ENCODE measurements around the gene PPP2R5C. TPM values are rescaled to one million over a fixed set of nuclear protein-coding genes. Genes with fewer than 3 reads are reported as not detected.

Gene PPP2R5C
- total RNA-seq, 2 experiments from 2014 or later = 252 to 268 TPM

GRCh38 chr14:101882141-101882935 lies 120.8 kb downstream of the PPP2R5C start:
- no peaks in the 10 kb centered on the region for H3K27me3 Mint-ChIP-seq
- intact Hi-C loops (cut with micrococcal nuclease) = no loop called here
- CTCF ChIA-PET = no interaction called here

GRCh38 chr14:101884089-101884933 lies 122.8 kb downstream of the PPP2R5C start:
- Mint-ChIP-seq H3K4me1 (ENCODE audit: low read depth) (peaks cover 26% of the 10 kb centered on the region), H3K9me3 (no peaks in the 10 kb centered on the region), H3K36me3 (peaks cover 46% of the 10 kb centered on the region), H3K27me3 (no peaks in the 10 kb centered on the region), H3K4me3 (no peak overlapping the region), H3K27ac (peak overlapping the region; percentile 64)
- ChIA-PET CTCF (no interaction called here), POLR2A (interaction anchor here (1.5 kb wide), 1 partner anchor 60 kb away, joined by 3 read pairs; no protein-coding TSS in a partner anchor)
- DNase-seq = no peak
- intact Hi-C loops (cut with micrococcal nuclease) = no loop called here

More at GRCh38 chr14:101882141-101882935, 120.8 kb downstream of the PPP2R5C start:
- peaks cover 46% of the 10 kb centered on the region for H3K4me1 Mint-ChIP-seq (ENCODE audit: low read depth)
- H3K36me3 Mint-ChIP-seq = peaks cover 51% of the 10 kb centered on the region
- POLR2A ChIA-PET = interaction anchor here (1.5 kb wide), 1 partner anchor 58 kb away, joined by 3 read pairs; no protein-coding TSS in a partner anchor
- H3K4me3 Mint-ChIP-seq = no peak overlapping the region
- DNase-seq = no peak
- peak overlapping the region; percentile 31 for H3K27ac Mint-ChIP-seq
- H3K9me3 Mint-ChIP-seq = no peaks in the 10 kb centered on the region

GRCh38 chr14:101884934-101885576 lies 123.5 kb downstream of the PPP2R5C start:
- intact Hi-C loops (cut with micrococcal nuclease) = no loop called here
- Mint-ChIP-seq H3K36me3 (peaks cover 50% of the 10 kb centered on the region), H3K4me1 (ENCODE audit: low read depth) (peaks cover 19% of the 10 kb centered on the region), H3K9me3 (no peaks in the 10 kb centered on the region), H3K4me3 (no peak overlapping the region), H3K27ac (peak overlapping the region; percentile 64), H3K27me3 (no peaks in the 10 kb centered on the region)
- no peak for DNase-seq
- CTCF ChIA-PET = no interaction called here
- POLR2A ChIA-PET = no interaction called here

- Mint-ChIP-seq H3K9me3 (no peaks in the 10 kb centered on the region), H3K4me3 (no peak overlapping the region), H3K27ac (peak overlapping the region; percentile 9), H3K36me3 (peaks cover 44% of the 10 kb centered on the region), H3K27me3 (no peaks in the 10 kb centered on the region), H3K4me1 (ENCODE audit: low read depth) (peaks cover 1% of the 10 kb centered on the region)
- ChIA-PET POLR2A (interaction anchor here (1.6 kb wide), 1 partner anchor 63 kb away, joined by 3 read pairs; no protein-coding TSS in a partner anchor), CTCF (no interaction called here)
- no peak for DNase-seq
- intact Hi-C loops (cut with micrococcal nuclease) = no loop called here
These were observed 125.7 kb downstream of the PPP2R5C start for GRCh38 chr14:101887219-101887618.

GRCh38 chr14:101888182-101888581 lies 126.7 kb downstream of the PPP2R5C start:
- H3K27me3 Mint-ChIP-seq = no peaks in the 10 kb centered on the region
- H3K4me3 Mint-ChIP-seq = no peak overlapping the region
- CTCF ChIA-PET = no interaction called here
- peaks cover 1% of the 10 kb centered on the region for H3K4me1 Mint-ChIP-seq (ENCODE audit: low read depth)
- intact Hi-C loops (cut with micrococcal nuclease) = no loop called here
- POLR2A ChIA-PET = interaction anchor here (1.6 kb wide), 1 partner anchor 64 kb away, joined by 3 read pairs; no protein-coding TSS in a partner anchor
- H3K9me3 Mint-ChIP-seq = no peaks in the 10 kb centered on the region
- no peak for DNase-seq
- H3K36me3 Mint-ChIP-seq = peaks cover 40% of the 10 kb centered on the region
- H3K27ac Mint-ChIP-seq = no peak overlapping the region

GRCh38 chr14:101889366-101889765 lies 127.9 kb downstream of the PPP2R5C start:
- H3K4me3 Mint-ChIP-seq = no peak overlapping the region
- H3K27ac Mint-ChIP-seq = peak overlapping the region; percentile 36
- DNase-seq = no peak
- H3K4me1 Mint-ChIP-seq (ENCODE audit: low read depth) = no peaks in the 10 kb centered on the region
- no peaks in the 10 kb centered on the region for H3K9me3 Mint-ChIP-seq
- no peaks in the 10 kb centered on the region for H3K27me3 Mint-ChIP-seq
- ChIA-PET CTCF (no interaction called here), POLR2A (no interaction called here)
- intact Hi-C loops (cut with micrococcal nuclease) = no loop called here
- peaks cover 35% of the 10 kb centered on the region for H3K36me3 Mint-ChIP-seq

- POLR2A ChIA-PET = no interaction called here
- intact Hi-C loops (cut with micrococcal nuclease) = no loop called here
- peak overlapping the region; percentile 36 for H3K27ac Mint-ChIP-seq
- peaks cover 36% of the 10 kb centered on the region for H3K36me3 Mint-ChIP-seq
- CTCF ChIA-PET = interaction anchor here (0.6 kb wide), 1 partner anchor 30 kb away, joined by 3 read pairs; no protein-coding TSS in a partner anchor
- no peak for DNase-seq
- no peak overlapping the region for H3K4me3 Mint-ChIP-seq
- no peaks in the 10 kb centered on the region for H3K4me1 Mint-ChIP-seq (ENCODE audit: low read depth)
- H3K27me3 Mint-ChIP-seq = no peaks in the 10 kb centered on the region
- H3K9me3 Mint-ChIP-seq = no peaks in the 10 kb centered on the region
These were observed 128.4 kb downstream of the PPP2R5C start for GRCh38 chr14:101889898-101890297.

GRCh38 chr14:101891471-101891870 lies 130.0 kb downstream of the PPP2R5C start:
- peak overlapping the region; percentile 23 for H3K27ac Mint-ChIP-seq
- no peaks in the 10 kb centered on the region for H3K9me3 Mint-ChIP-seq
- ChIA-PET CTCF (interaction anchor here (1.3 kb wide), 1 partner anchor 121 kb away, joined by 4 read pairs; no protein-coding TSS in a partner anchor), POLR2A (interaction anchor here (1.4 kb wide), 1 partner anchor 15 kb away, joined by 3 read pairs; no protein-coding TSS in a partner anchor)
- intact Hi-C loops (cut with micrococcal nuclease) = no loop called here
- no peak for DNase-seq
- no peaks in the 10 kb centered on the region for H3K27me3 Mint-ChIP-seq
- no peaks in the 10 kb centered on the region for H3K4me1 Mint-ChIP-seq (ENCODE audit: low read depth)
- H3K4me3 Mint-ChIP-seq = no peak overlapping the region
- peaks cover 31% of the 10 kb centered on the region for H3K36me3 Mint-ChIP-seq

- Mint-ChIP-seq H3K4me3 (no peak overlapping the region), H3K9me3 (no peaks in the 10 kb centered on the region), H3K4me1 (ENCODE audit: low read depth) (no peaks in the 10 kb centered on the region), H3K36me3 (peaks cover 45% of the 10 kb centered on the region), H3K27me3 (no peaks in the 10 kb centered on the region), H3K27ac (no peak overlapping the region)
- no peak for DNase-seq
- intact Hi-C loops (cut with micrococcal nuclease) = no loop called here
- POLR2A ChIA-PET = no interaction called here
- CTCF ChIA-PET = interaction anchor here (0.9 kb wide), 1 partner anchor 187 kb away, joined by 5 read pairs; no protein-coding TSS in a partner anchor
These were observed 132.2 kb downstream of the PPP2R5C start for GRCh38 chr14:101893759-101894158.

GRCh38 chr14:101894365-101895081 lies 133.0 kb downstream of the PPP2R5C start:
- Mint-ChIP-seq H3K27ac (no peak overlapping the region), H3K27me3 (no peaks in the 10 kb centered on the region), H3K4me1 (ENCODE audit: low read depth) (no peaks in the 10 kb centered on the region), H3K9me3 (no peaks in the 10 kb centered on the region), H3K36me3 (peaks cover 47% of the 10 kb centered on the region), H3K4me3 (no peak overlapping the region)
- ChIA-PET CTCF (interaction anchor here (0.9 kb wide), 1 partner anchor 188 kb away, joined by 5 read pairs; no protein-coding TSS in a partner anchor), POLR2A (no interaction called here)
- intact Hi-C loops (cut with micrococcal nuclease) = no loop called here
- DNase-seq = no peak

- peaks cover 49% of the 10 kb centered on the region for H3K36me3 Mint-ChIP-seq
- no peaks in the 10 kb centered on the region for H3K4me1 Mint-ChIP-seq (ENCODE audit: low read depth)
- H3K4me3 Mint-ChIP-seq = no peak overlapping the region
- ChIA-PET POLR2A (no interaction called here), CTCF (no interaction called here)
- no peak for DNase-seq
- H3K27me3 Mint-ChIP-seq = no peaks in the 10 kb centered on the region
- H3K9me3 Mint-ChIP-seq = no peaks in the 10 kb centered on the region
- H3K27ac Mint-ChIP-seq = peak overlapping the region; percentile 16
- intact Hi-C loops (cut with micrococcal nuclease) = no loop called here
These were observed 133.7 kb downstream of the PPP2R5C start for GRCh38 chr14:101895256-101895655.
